HG03565 (cell line): ENCODE results near the gene LSMEM2.
"Not testable (repeated sequence)": the region's sequence is repeated elsewhere in the genome, so short reads cannot be mapped to it uniquely, and the experiment has no call there.

Source experiments
- ATAC-seq: cut with Tn5 transposase; IDR thresholded peaks from one replicate; pipeline ENCODE4 v1.9.1; 2021; ENCODE audit warnings: mild to moderate bottlenecking, moderate library complexity; ENCODE audit not compliant: unreplicated experiment

LSMEM2 gene

GRCh38 chr3:50297384-50297775 lies 18.5 kb downstream of the LSMEM2 start:
- no peak for ATAC-seq

GRCh38 chr3:50297896-50298725 lies 19.2 kb downstream of the LSMEM2 start:
- ATAC-seq = no peak

GRCh38 chr3:50298836-50299637 lies 20.1 kb downstream of the LSMEM2 start, which contains the start of the genes HYAL3 and NAA80:
Gene HYAL3, minus strand, starts transcription at chr3:50299405. Its CDS starts 3,803 bp downstream, at chr3:50295602.
Gene NAA80, minus strand, starts transcription at chr3:50299405. Its CDS starts 1,942 bp downstream, at chr3:50297463.
- peak; percentile 70 for ATAC-seq

GRCh38 chr3:50299638-50299928 lies 20.7 kb downstream of the LSMEM2 start:
- no peak for ATAC-seq

GRCh38 chr3:50299929-50300680 lies 21.2 kb downstream of the LSMEM2 start:
- ATAC-seq = no peak

GRCh38 chr3:50300681-50301254 lies 21.9 kb downstream of the LSMEM2 start:
- ATAC-seq = no peak

GRCh38 chr3:50302095-50303012 lies 23.5 kb downstream of the LSMEM2 start:
- ATAC-seq = no peak

- ATAC-seq = no peak
These were observed 24.3 kb downstream of the LSMEM2 start, which contains the start of gene HYAL1 for GRCh38 chr3:50303013-50303815. Gene HYAL1, minus strand, starts transcription at chr3:50303574. Its CDS starts 618 bp downstream, at chr3:50302956.

- ATAC-seq = no peak
These were observed 25.7 kb downstream of the LSMEM2 start for GRCh38 chr3:50304601-50305000.

- not testable (repeated sequence) for ATAC-seq
These were observed 33.2 kb downstream of the LSMEM2 start for GRCh38 chr3:50312041-50312440.

- ATAC-seq = no peak
These were observed 35.5 kb downstream of the LSMEM2 start for GRCh38 chr3:50314342-50314741.

- no peak for ATAC-seq
These were observed 35.9 kb downstream of the LSMEM2 start for GRCh38 chr3:50314816-50315215.

- ATAC-seq = no peak
These were observed 37.9 kb downstream of the LSMEM2 start for GRCh38 chr3:50316657-50317242.

GRCh38 chr3:50317300-50317699 lies 38.4 kb downstream of the LSMEM2 start:
- no peak for ATAC-seq

GRCh38 chr3:50318163-50318562 lies 39.3 kb downstream of the LSMEM2 start:
- no peak for ATAC-seq

GRCh38 chr3:50318615-50319014 lies 39.7 kb downstream of the LSMEM2 start:
- ATAC-seq = no peak

- no peak for ATAC-seq
These were observed 40.5 kb downstream of the LSMEM2 start for GRCh38 chr3:50319181-50319893.
